ENCODE data around the gene LBP.
A peak's percentile ranks its signal among the peaks of the same experiment; 100 is the strongest.
"Not testable (repeated sequence)": the region's sequence is repeated elsewhere in the genome, so short reads cannot be mapped to it uniquely, and the experiment has no call there.

Gene LBP

GRCh38 chr20:38330638-38331037 is 15.6 kb upstream of the LBP start:
- TF ChIP-seq CTCF (IDR thresholded peaks at IDR 0.05; ENCODE audit: borderline replicate concordance, insufficient read depth, low read depth, low read length): no peak
- H3K4me3 ChIP-seq (ENCODE audit: low read depth, low read length): no peak overlapping the region

- TF ChIP-seq CTCF (IDR thresholded peaks at IDR 0.05; ENCODE audit: borderline replicate concordance, insufficient read depth, low read depth, low read length): no peak
- H3K4me3 ChIP-seq (ENCODE audit: low read depth, low read length): no peak overlapping the region
These were observed 15.0 kb upstream of the LBP start for GRCh38 chr20:38331245-38331644.

- TF ChIP-seq CTCF (IDR thresholded peaks at IDR 0.05; ENCODE audit: borderline replicate concordance, insufficient read depth, low read depth, low read length): no peak
- H3K4me3 ChIP-seq (ENCODE audit: low read depth, low read length): no peak overlapping the region
These were observed 14.5 kb upstream of the LBP start for GRCh38 chr20:38331814-38332213.

- no peak overlapping the region for H3K4me3 ChIP-seq (ENCODE audit: low read depth, low read length)
- TF ChIP-seq CTCF (IDR thresholded peaks at IDR 0.05; ENCODE audit: borderline replicate concordance, insufficient read depth, low read depth, low read length): no peak
These were observed 12.3 kb upstream of the LBP start for GRCh38 chr20:38334016-38334415.

- no peak overlapping the region for H3K4me3 ChIP-seq (ENCODE audit: low read depth, low read length)
- TF ChIP-seq CTCF (IDR thresholded peaks at IDR 0.05; ENCODE audit: borderline replicate concordance, insufficient read depth, low read depth, low read length): no peak
These were observed 9.6 kb upstream of the LBP start for GRCh38 chr20:38336726-38337125.

GRCh38 chr20:38337561-38338140 is 8.6 kb upstream of the LBP start:
- no peak overlapping the region for H3K4me3 ChIP-seq (ENCODE audit: low read depth, low read length)
- TF ChIP-seq CTCF (IDR thresholded peaks at IDR 0.05; ENCODE audit: borderline replicate concordance, insufficient read depth, low read depth, low read length): peak; percentile 36; the same call in 1 of the 2 replicates

- no peak overlapping the region for H3K4me3 ChIP-seq (ENCODE audit: low read depth, low read length)
- TF ChIP-seq CTCF (IDR thresholded peaks at IDR 0.05; ENCODE audit: borderline replicate concordance, insufficient read depth, low read depth, low read length): no peak
These were observed 7.3 kb upstream of the LBP start for GRCh38 chr20:38338849-38339520.

GRCh38 chr20:38339521-38339896 is 6.8 kb upstream of the LBP start:
- H3K4me3 ChIP-seq (ENCODE audit: low read depth, low read length): not testable (repeated sequence)

All from GM12875 (cell line).